Measurements from ENCODE around the gene HTR1D.
"Not testable (repeated sequence)": the region's sequence is repeated elsewhere in the genome, so short reads cannot be mapped to it uniquely, and the experiment has no call there.

The HTR1D gene

GRCh38 chr1:23217421-23218115, at the start of gene HTR1D:
TSS of gene HTR1D (minus strand) at chr1:23217502. CDS start at chr1:23194219, 23,283 bp downstream.
- DNase-seq = no peak

- no peak for DNase-seq
Observed at GRCh38 chr1:23263380-23263887, 46.1 kb upstream of the HTR1D start.

GRCh38 chr1:23258082-23258481, 40.8 kb upstream of the HTR1D start:
- DNase-seq = not testable (repeated sequence)

- DNase-seq = not testable (repeated sequence)
Observed at GRCh38 chr1:23257371-23257770, 40.1 kb upstream of the HTR1D start.

- DNase-seq = no peak
Observed at GRCh38 chr1:23254584-23254983, 37.3 kb upstream of the HTR1D start.

- no peak for DNase-seq
Observed at GRCh38 chr1:23251812-23252211, 34.5 kb upstream of the HTR1D start.

GRCh38 chr1:23249787-23250454, 32.6 kb upstream of the HTR1D start:
- peak; percentile 40 for DNase-seq

GRCh38 chr1:23247276-23247675, 30.0 kb upstream of the HTR1D start:
- DNase-seq = no peak

GRCh38 chr1:23246274-23246673, 29.0 kb upstream of the HTR1D start:
- no peak for DNase-seq

- DNase-seq = no peak
Observed at GRCh38 chr1:23244256-23244761, 27.0 kb upstream of the HTR1D start.

- no peak for DNase-seq
Observed at GRCh38 chr1:23242414-23242813, 25.1 kb upstream of the HTR1D start.

- no peak for DNase-seq
Observed at GRCh38 chr1:23239638-23240295, 22.5 kb upstream of the HTR1D start.

- no peak for DNase-seq
Observed at GRCh38 chr1:23238565-23238964, 21.3 kb upstream of the HTR1D start.

GRCh38 chr1:23237508-23237907, 20.2 kb upstream of the HTR1D start:
- no peak for DNase-seq

- no peak for DNase-seq
Observed at GRCh38 chr1:23227806-23228205, 10.5 kb upstream of the HTR1D start.

- no peak for DNase-seq
Observed at GRCh38 chr1:23224739-23225648, 7.7 kb upstream of the HTR1D start.

- not testable (repeated sequence) for DNase-seq
Observed at GRCh38 chr1:23223963-23224362, 6.7 kb upstream of the HTR1D start.

GRCh38 chr1:23223490-23223951, 6.2 kb upstream of the HTR1D start:
- not testable (repeated sequence) for DNase-seq

GRCh38 chr1:23222742-23223141, 5.4 kb upstream of the HTR1D start:
- DNase-seq = no peak

- DNase-seq = no peak
Observed at GRCh38 chr1:23222331-23222730, 5.0 kb upstream of the HTR1D start.

GRCh38 chr1:23221107-23221506, 3.8 kb upstream of the HTR1D start:
- no peak for DNase-seq

GRCh38 chr1:23216771-23217420, 406 bp downstream of the HTR1D start:
- DNase-seq = no peak
